Effector memory CD8-positive, alpha-beta T cell (primary cell): ENCODE measurements around the gene ZNF839.

Source experiments
- ATAC-seq: fragments of 150-1000 bp; cut with Tn5 transposase; replicated peaks from 2 replicates; pipeline ENCODE4 v1.10.0; 2021; ENCODE audit warnings: mild to moderate bottlenecking, moderate library complexity
- DNase-seq, 3 experiments: peaks; one replicate each; pipeline ENCODE4 v3.0.0; 2021
- H3K27ac Mint-ChIP-seq, 2 donors: one replicate each; pipeline ENCODE4 v1.8.0; 2022; ENCODE audit warnings: mild to moderate bottlenecking in 2 of 2, mixed read lengths in 2 of 2, moderate library complexity in 2 of 2
- H3K27me3 Mint-ChIP-seq, 2 donors: one replicate each; pipeline ENCODE4 v1.8.0; 2022; ENCODE audit warnings: mixed read lengths in 2 of 2
- H3K36me3 Mint-ChIP-seq: one replicate; pipeline ENCODE4 v1.8.0; 2022; ENCODE audit warnings: mild to moderate bottlenecking, moderate library complexity, mixed read lengths; ENCODE audit not compliant: insufficient read depth
- H3K4me1 Mint-ChIP-seq, 2 donors: one replicate each; pipeline ENCODE4 v1.8.0; 2022; ENCODE audit warnings: low read depth in 2 of 2, mixed read lengths in 2 of 2
- H3K4me3 Mint-ChIP-seq, 2 donors: one replicate each; pipeline ENCODE4 v1.8.0; 2022; ENCODE audit warnings: mild to moderate bottlenecking in 2 of 2, mixed read lengths in 2 of 2, moderate library complexity in 2 of 2
- H3K9me3 Mint-ChIP-seq, 2 donors: one replicate each; pipeline ENCODE4 v1.8.0; 2022; ENCODE audit warnings: mixed read lengths in 2 of 2

Gene ZNF839

GRCh38 chr14:102362084-102362483 is 42.5 kb downstream of the ZNF839 start:
- H3K36me3 Mint-ChIP-seq = peaks cover 32% of the 10 kb centered on the region
- H3K4me3 Mint-ChIP-seq = no peak overlapping the region
- H3K4me1 Mint-ChIP-seq = peaks cover 20 to 30% of the 10 kb centered on the region in 2 donors
- H3K9me3 Mint-ChIP-seq = no peaks in the 10 kb centered on the region
- H3K27me3 Mint-ChIP-seq = no peaks in the 10 kb centered on the region
- H3K27ac Mint-ChIP-seq = peak overlapping the region; percentile 85 to 89
- DNase-seq = peak in 2 of 3 experiments; percentile 2 to 3
- peak; percentile 7 for ATAC-seq

- Mint-ChIP-seq H3K4me3 (no peak within 1 kb of the TSS), H3K27ac (peak within 1 kb of the TSS; percentile 85 to 89), H3K27me3 (no peaks in the 10 kb centered on the region), H3K4me1 (peaks cover 20 to 26% of the 10 kb centered on the region in 2 donors), H3K9me3 (no peaks in the 10 kb centered on the region), H3K36me3 (peaks cover 26% of the 10 kb centered on the region)
- peak; percentile 91 to 94 (median 92) for DNase-seq
- ATAC-seq = peak; percentile 94
Observed at GRCh38 chr14:102362545-102363181, 43.1 kb downstream of the ZNF839 start, which contains the start of the genes CINP and TECPR2. TSS of gene CINP (minus strand) at chr14:102362890. CDS start at chr14:102362851, 39 bp downstream. TSS of gene TECPR2 (plus strand) at chr14:102362941. CDS start at chr14:102376722, 13,781 bp downstream.

- ATAC-seq (peak; percentile 16), DNase-seq (peak in 2 of 3 experiments; percentile 12 to 23)
- H3K27ac Mint-ChIP-seq = peak overlapping the region; percentile 85 to 89
- H3K4me1 Mint-ChIP-seq = peaks cover 19 to 22% of the 10 kb centered on the region in 2 donors
- peaks cover 19% of the 10 kb centered on the region for H3K36me3 Mint-ChIP-seq
- no peaks in the 10 kb centered on the region for H3K27me3 Mint-ChIP-seq
- H3K9me3 Mint-ChIP-seq = no peaks in the 10 kb centered on the region
- H3K4me3 Mint-ChIP-seq = no peak overlapping the region
Observed at GRCh38 chr14:102363182-102363943, 43.8 kb downstream of the ZNF839 start.

- no peaks in the 10 kb centered on the region for H3K36me3 Mint-ChIP-seq
- ATAC-seq (no peak), DNase-seq (no peak)
- H3K4me3 Mint-ChIP-seq = peak overlapping the region in 1 of 2 donors; percentile 28
- no peaks in the 10 kb centered on the region for H3K27me3 Mint-ChIP-seq
- no peaks in the 10 kb centered on the region for H3K9me3 Mint-ChIP-seq
- H3K4me1 Mint-ChIP-seq = peaks cover 12 to 16% of the 10 kb centered on the region in 2 donors
- H3K27ac Mint-ChIP-seq = no peak overlapping the region
Observed at GRCh38 chr14:102370305-102370809, 50.8 kb downstream of the ZNF839 start.

- H3K9me3 Mint-ChIP-seq = no peaks in the 10 kb centered on the region
- H3K27me3 Mint-ChIP-seq = no peaks in the 10 kb centered on the region
- H3K4me1 Mint-ChIP-seq = peaks cover 12 to 20% of the 10 kb centered on the region in 2 donors
- no peak overlapping the region for H3K27ac Mint-ChIP-seq
- ATAC-seq (no peak), DNase-seq (no peak)
- H3K4me3 Mint-ChIP-seq = no peak overlapping the region
- no peaks in the 10 kb centered on the region for H3K36me3 Mint-ChIP-seq
Observed at GRCh38 chr14:102371361-102371760, 51.8 kb downstream of the ZNF839 start.

- no peaks in the 10 kb centered on the region for H3K27me3 Mint-ChIP-seq
- H3K4me3 Mint-ChIP-seq = no peak overlapping the region
- H3K4me1 Mint-ChIP-seq = peaks cover 10 to 20% of the 10 kb centered on the region in 2 donors
- H3K9me3 Mint-ChIP-seq = no peaks in the 10 kb centered on the region
- ATAC-seq (no peak), DNase-seq (no peak)
- H3K27ac Mint-ChIP-seq = no peak overlapping the region
- peaks cover 4% of the 10 kb centered on the region for H3K36me3 Mint-ChIP-seq
Observed at GRCh38 chr14:102373110-102373509, 53.6 kb downstream of the ZNF839 start.

- H3K9me3 Mint-ChIP-seq = no peaks in the 10 kb centered on the region
Observed at GRCh38 chr14:102374264-102374663, 54.7 kb downstream of the ZNF839 start.

GRCh38 chr14:102375119-102375518 is 55.6 kb downstream of the ZNF839 start:
- ATAC-seq (no peak), DNase-seq (no peak)
- Mint-ChIP-seq H3K36me3 (peaks cover 4% of the 10 kb centered on the region), H3K27ac (peak overlapping the region in 1 of 2 donors; percentile 82), H3K27me3 (no peaks in the 10 kb centered on the region), H3K9me3 (no peaks in the 10 kb centered on the region), H3K4me3 (no peak overlapping the region), H3K4me1 (peaks cover 8 to 16% of the 10 kb centered on the region in 2 donors)

More at GRCh38 chr14:102374264-102374663, 54.7 kb downstream of the ZNF839 start:
- ATAC-seq (no peak), DNase-seq (no peak)
- peaks cover 4% of the 10 kb centered on the region for H3K36me3 Mint-ChIP-seq
- peaks cover 8 to 16% of the 10 kb centered on the region in 2 donors for H3K4me1 Mint-ChIP-seq
- no peak overlapping the region for H3K4me3 Mint-ChIP-seq
- no peak overlapping the region for H3K27ac Mint-ChIP-seq
- H3K27me3 Mint-ChIP-seq = no peaks in the 10 kb centered on the region

- Mint-ChIP-seq H3K4me1 (peaks cover 0 to 8% of the 10 kb centered on the region in 2 donors), H3K36me3 (peaks cover 4% of the 10 kb centered on the region), H3K9me3 (no peaks in the 10 kb centered on the region), H3K27me3 (no peaks in the 10 kb centered on the region), H3K4me3 (no peak overlapping the region), H3K27ac (no peak overlapping the region)
- DNase-seq (no peak), ATAC-seq (no peak)
Observed at GRCh38 chr14:102377696-102378095, 58.1 kb downstream of the ZNF839 start.

- no peak overlapping the region for H3K4me3 Mint-ChIP-seq
Observed at GRCh38 chr14:102378830-102379229, 59.3 kb downstream of the ZNF839 start.

GRCh38 chr14:102387086-102387485 is 67.5 kb downstream of the ZNF839 start:
- Mint-ChIP-seq H3K4me3 (no peak overlapping the region), H3K9me3 (no peaks in the 10 kb centered on the region), H3K36me3 (no peaks in the 10 kb centered on the region), H3K27me3 (no peaks in the 10 kb centered on the region), H3K27ac (no peak overlapping the region), H3K4me1 (no peaks in the 10 kb centered on the region)
- DNase-seq (no peak), ATAC-seq (no peak)

More at GRCh38 chr14:102378830-102379229, 59.3 kb downstream of the ZNF839 start:
- Mint-ChIP-seq H3K9me3 (no peaks in the 10 kb centered on the region), H3K27ac (no peak overlapping the region), H3K4me1 (peaks cover 0 to 8% of the 10 kb centered on the region in 2 donors), H3K27me3 (no peaks in the 10 kb centered on the region), H3K36me3 (peaks cover 4% of the 10 kb centered on the region)
- DNase-seq = no peak
- ATAC-seq = no peak

- no peaks in the 10 kb centered on the region for H3K36me3 Mint-ChIP-seq
- ATAC-seq = no peak
- peak overlapping the region in 1 of 2 donors; percentile 12 for H3K27ac Mint-ChIP-seq
Observed at GRCh38 chr14:102389246-102389645, 69.7 kb downstream of the ZNF839 start.

GRCh38 chr14:102390064-102390855 is 70.7 kb downstream of the ZNF839 start:
- Mint-ChIP-seq H3K9me3 (no peaks in the 10 kb centered on the region), H3K27me3 (no peaks in the 10 kb centered on the region), H3K4me1 (no peaks in the 10 kb centered on the region), H3K4me3 (no peak overlapping the region), H3K36me3 (no peaks in the 10 kb centered on the region), H3K27ac (peak overlapping the region in 1 of 2 donors; percentile 14)
- ATAC-seq = no peak
- no peak for DNase-seq

More at GRCh38 chr14:102389246-102389645, 69.7 kb downstream of the ZNF839 start:
- H3K9me3 Mint-ChIP-seq = no peaks in the 10 kb centered on the region
- no peak for DNase-seq
- no peak overlapping the region for H3K4me3 Mint-ChIP-seq
- H3K27me3 Mint-ChIP-seq = no peaks in the 10 kb centered on the region
- H3K4me1 Mint-ChIP-seq = no peaks in the 10 kb centered on the region
